Right renal cortex interstitium (tissue), 3 donors: ENCODE results near the gene TUNAR. TPM values are rescaled to one million over a fixed set of nuclear protein-coding genes. Genes with fewer than 3 reads are reported as not detected.

Experiments
- DNase-seq, 3 donors: peaks; one replicate each; pipeline ENCODE4 v3.0.0-alpha.2; 2013; ENCODE audit warnings: low read depth in 3 of 3, low spot score in 2 of 3
- polyA plus RNA-seq, 3 donors: library from polyadenylated mRNA; unstranded; fragments of 120-200 nt; gene quantifications; one replicate each; pipeline ENCODE4 v1.2.1, GENCODE V29; 2013; ENCODE audit not compliant: insufficient read length in 3 of 3

Gene TUNAR
- 1 to 10 TPM in 1 of 3 donors, under 1 TPM in 2; 0.24 to 1.4 (median 0.37) TPM for polyA plus RNA-seq

DNA sequence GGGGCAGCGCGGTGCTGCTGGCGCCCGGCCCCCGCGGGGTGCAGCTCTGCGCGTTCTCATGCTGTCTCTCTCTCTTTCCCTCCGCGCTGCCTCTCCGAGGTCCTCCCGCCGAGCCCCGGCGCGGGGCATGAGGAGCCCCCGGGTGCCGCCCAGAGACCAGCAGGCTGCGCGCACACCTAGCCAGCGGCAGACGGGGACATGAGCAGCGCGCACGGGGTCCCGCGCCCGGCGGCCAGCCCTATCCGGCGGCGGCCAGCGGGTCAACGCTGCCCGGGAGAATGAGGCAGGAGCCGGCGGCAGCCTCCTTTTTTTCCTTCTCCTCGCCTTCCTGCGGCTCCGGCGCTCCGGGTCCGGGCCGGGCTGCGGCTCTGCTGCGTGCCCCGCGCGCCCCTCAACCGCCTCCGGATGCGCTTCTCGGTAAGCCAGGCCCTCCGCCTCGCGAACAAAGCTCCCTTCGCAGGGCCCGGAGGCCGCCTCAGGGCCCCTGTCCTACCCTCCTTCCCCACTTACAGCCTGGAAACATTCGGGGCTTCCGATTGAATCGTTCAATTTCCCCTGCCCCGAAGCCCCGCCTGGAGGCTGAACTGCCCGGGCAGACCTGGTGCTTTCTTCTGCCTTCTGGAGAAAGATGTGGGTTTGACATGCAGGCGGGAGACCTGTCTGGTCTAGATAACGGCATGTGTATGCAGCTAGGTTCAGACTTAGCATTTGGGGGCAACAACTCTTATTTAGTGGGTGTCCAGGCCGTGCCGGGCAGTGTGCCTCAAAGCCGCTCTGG lies at the start of gene TUNAR:
Gene TUNAR, plus strand, starts transcription at position 72 of the 778 bp plus-strand sequence.
- DNase-seq, result no peak

DNA sequence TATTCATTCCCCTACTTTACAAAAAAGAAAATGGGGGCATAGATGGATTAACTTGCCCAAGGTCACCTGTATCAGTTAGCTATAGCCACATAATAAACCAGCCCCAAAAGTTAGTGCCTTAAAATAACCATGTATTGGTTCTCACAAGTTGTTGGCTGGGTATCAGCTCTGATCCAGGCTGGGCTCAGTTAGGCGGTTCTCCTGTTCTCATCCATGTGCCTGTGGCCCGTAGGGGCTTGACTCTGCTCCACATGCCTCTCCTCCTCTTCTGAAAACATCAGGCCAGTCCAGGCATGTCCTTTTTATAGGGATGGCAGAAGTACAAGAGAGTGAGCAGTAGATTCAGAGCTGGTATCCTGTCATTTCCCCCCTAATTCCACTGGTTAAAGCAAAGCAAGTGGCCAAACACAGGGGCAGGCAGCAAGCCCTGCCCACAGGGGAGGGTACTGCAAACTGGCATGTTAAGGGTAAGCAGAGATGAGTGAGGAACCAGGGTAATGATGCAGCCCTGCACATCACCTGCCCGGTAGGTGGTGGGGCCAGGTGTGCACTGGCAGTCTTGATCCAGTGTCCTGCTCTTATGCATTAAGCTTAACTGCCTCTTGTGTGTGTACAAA lies 47.9 kb upstream of the TUNAR start:
- no peak for DNase-seq

DNA sequence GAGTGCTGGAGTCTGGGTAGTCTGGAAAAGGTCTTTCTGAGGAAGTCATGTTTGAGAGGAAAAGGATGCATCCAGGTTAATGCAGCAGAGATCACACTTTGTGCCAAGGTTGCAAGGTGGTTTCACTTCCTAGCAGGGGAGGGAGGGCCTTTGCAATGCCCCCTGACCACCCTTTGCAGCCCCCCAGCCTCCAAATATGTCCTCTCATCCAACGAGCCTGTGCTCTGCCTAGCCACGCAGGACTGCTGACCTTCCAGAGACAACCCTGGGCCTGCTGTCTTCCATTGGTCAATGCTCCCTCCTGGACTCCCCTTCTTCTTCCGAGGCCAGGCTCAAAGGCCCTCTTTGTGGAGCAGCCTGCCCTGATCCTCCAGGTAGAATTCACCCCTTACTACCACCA lies 47.3 kb upstream of the TUNAR start:
- no peak for DNase-seq

- DNase-seq, result no peak
These were observed 46.2 kb upstream of the TUNAR start for GRCh38 chr14:95830386-95830785.

GRCh38 chr14:95831041-95831440 lies 45.6 kb upstream of the TUNAR start:
- DNase-seq, result no peak

- DNase-seq, result no peak
These were observed 45.2 kb upstream of the TUNAR start for GRCh38 chr14:95831468-95831867.

DNA sequence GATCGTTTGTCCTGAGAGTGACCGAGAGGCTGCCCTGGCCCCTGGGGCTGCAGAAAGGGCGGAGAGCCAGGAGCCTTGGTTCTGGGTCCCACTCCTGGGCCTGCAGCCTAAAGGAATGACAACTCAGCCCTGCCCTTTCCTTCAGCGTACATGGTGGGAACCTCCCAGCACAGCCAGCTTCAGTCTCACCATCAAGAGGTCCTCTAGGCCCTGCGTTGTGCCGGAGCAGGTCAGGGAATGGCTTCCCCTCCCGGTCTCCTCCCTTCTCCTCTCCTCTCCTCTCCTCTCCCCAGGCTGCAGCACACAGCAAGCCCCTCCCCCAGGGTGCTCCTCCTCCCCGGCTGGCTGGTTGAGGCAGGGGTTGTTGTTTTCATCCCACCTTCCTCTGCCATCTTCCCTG lies 44.6 kb upstream of the TUNAR start:
- no peak for DNase-seq

GRCh38 chr14:95833429-95833828 lies 43.2 kb upstream of the TUNAR start:
- no peak for DNase-seq

DNA sequence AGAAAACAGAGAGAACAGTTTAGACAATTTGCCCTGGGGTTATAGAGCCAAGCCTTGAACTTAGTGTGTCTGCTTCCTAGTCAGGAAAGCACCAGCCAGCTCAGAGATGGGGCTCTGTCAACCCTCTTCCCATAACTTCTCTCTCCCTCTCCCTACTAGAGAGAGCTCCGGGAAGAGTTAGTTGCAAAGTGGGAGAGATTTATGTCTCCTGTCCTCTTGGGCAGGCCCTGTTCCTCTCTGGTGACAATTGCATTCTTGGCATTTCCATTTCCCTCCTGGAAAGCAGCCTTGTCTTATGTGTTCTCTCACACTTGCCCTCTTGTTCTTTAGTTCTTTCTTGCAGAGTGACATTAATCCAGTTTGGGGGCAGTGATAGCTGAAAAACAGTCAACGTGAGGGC lies 42.1 kb upstream of the TUNAR start:
- DNase-seq, result peak in 1 of 3 donors; percentile 3

- no peak for DNase-seq
These were observed 41.4 kb upstream of the TUNAR start for GRCh38 chr14:95835121-95835730.

DNA sequence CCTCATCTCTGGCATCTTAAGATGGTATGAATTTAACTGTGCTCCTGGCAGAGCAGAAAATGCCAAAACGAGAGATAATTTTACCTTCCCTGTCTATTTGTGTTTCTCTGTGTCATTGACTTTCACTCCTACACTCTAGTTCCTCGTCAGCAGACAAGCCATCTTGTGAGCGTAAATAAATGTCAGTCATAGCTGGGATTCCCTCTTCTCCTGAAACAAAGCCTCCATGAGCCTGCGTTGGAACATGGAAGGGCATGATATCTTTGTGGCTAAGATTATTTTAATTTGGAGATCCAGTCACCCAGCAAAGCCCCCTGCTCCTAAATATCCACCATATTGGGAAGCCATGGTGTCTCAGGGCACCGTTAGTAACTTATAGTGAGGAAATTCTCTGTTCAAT lies 37.8 kb upstream of the TUNAR start:
- DNase-seq, result no peak

- no peak for DNase-seq
These were observed 36.4 kb upstream of the TUNAR start for GRCh38 chr14:95840094-95840700.

- no peak for DNase-seq
These were observed 35.0 kb upstream of the TUNAR start for GRCh38 chr14:95841668-95842067.

DNA sequence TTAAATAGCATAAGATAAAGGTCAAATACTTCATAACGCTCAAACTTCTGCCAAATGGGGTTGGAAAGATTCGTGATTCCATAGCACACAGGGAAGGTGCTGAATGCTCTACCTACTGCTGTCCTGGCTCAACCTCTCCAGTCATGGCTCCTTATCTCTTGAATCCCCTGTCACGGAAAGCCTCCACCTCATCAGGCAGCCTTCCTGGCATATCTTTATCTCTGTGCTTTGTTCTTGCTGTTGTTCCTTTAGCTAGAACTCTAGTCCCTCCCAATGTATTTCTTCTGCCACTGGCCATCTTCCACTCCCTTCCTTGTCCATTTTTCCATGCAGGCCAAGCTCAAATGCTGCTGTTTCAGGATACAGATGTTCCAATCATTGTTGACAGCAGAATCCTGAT lies 26.9 kb upstream of the TUNAR start:
- no peak for DNase-seq

- DNase-seq, result no peak
These were observed 26.2 kb upstream of the TUNAR start for GRCh38 chr14:95850429-95850828.

DNA sequence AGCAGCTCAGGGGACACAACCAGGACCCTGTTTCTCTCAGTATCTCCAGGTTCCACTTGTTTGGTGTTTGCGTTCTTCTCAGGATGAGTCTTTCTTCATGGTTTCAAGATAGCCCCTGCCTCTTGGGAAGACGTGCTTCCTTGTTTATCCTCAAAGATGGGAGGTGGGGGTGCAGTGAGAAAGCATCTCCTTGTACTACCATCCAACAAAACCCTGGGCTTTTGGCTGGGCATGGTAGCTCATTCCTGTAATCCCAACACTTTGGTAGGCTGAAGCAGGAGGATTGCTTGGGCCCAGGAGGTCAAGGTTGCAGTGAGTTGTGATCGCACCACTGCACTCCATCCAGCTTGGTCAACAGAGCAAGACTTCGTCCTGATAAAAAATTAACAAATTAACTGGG lies 21.0 kb upstream of the TUNAR start:
- DNase-seq, result no peak

DNA sequence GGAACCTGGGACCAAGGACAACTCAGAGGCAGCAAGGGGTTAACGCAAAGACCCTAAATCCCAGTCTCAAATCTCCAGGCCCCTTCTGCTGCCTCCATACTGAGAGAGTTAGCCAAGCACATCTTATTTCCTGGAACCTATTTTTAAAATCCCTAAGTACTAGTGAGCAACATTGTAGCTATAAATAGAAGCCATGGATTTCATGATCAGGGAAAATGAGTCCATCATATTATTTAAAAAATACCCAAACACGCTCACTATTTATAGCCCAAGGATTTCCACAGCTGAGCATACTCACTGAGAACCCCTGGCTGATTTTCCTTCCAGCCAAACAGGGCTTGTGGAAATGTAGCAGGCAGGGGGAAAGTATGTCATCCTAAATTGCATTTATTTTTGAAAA lies 19.4 kb upstream of the TUNAR start:
- no peak for DNase-seq

- no peak for DNase-seq
These were observed 17.7 kb upstream of the TUNAR start for GRCh38 chr14:95858893-95859292.

GRCh38 chr14:95862243-95862642 lies 14.4 kb upstream of the TUNAR start:
- no peak for DNase-seq

DNA sequence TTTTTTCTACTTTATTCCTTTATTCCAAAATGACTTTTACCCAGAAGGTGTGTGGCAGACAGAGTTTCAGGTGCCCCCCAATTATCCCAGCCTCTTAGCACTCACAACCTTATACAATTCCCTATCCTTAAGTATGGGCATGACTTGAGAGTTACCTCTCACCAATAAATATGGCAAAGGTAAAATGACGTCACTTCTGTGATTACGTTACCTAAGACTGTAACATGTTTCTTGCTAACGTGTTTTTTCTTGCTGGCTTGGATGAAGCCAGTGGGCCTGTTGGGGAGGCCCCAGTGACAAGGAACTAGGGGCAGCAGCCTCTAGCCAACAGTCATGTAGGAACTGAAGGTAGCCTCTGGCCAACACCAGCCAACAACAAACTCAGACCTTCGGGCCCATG lies 13.3 kb upstream of the TUNAR start:
- no peak for DNase-seq

DNA sequence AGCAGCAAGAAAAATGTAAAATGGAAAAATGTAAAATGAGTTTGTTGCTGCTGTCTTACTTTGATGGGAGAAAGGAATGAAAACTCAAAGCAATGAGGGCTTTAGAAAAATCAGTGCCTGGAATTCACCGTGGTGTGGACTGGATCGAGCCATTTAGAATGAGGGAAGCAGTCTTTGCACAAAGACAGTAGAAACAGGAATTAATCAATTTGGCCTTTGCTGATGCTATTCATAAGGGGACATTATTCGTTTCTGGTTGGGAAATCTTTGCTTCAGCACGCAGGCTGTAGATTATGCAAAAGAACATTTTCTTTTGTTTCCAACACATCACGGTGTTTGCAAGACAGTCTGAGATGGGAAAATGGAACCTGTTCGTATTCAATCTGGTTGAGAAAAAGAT lies 6.9 kb upstream of the TUNAR start:
- DNase-seq, result no peak

GRCh38 chr14:95870772-95871171 lies 5.9 kb upstream of the TUNAR start:
- DNase-seq, result no peak
